GM21786 (cell line): Measurements from ENCODE around the gene MAMDC2.

Experiments
- ATAC-seq: cut with Tn5 transposase; IDR thresholded peaks from one replicate; pipeline ENCODE4 v1.9.1; 2021; ENCODE audit not compliant: unreplicated experiment

MAMDC2 gene

DNA sequence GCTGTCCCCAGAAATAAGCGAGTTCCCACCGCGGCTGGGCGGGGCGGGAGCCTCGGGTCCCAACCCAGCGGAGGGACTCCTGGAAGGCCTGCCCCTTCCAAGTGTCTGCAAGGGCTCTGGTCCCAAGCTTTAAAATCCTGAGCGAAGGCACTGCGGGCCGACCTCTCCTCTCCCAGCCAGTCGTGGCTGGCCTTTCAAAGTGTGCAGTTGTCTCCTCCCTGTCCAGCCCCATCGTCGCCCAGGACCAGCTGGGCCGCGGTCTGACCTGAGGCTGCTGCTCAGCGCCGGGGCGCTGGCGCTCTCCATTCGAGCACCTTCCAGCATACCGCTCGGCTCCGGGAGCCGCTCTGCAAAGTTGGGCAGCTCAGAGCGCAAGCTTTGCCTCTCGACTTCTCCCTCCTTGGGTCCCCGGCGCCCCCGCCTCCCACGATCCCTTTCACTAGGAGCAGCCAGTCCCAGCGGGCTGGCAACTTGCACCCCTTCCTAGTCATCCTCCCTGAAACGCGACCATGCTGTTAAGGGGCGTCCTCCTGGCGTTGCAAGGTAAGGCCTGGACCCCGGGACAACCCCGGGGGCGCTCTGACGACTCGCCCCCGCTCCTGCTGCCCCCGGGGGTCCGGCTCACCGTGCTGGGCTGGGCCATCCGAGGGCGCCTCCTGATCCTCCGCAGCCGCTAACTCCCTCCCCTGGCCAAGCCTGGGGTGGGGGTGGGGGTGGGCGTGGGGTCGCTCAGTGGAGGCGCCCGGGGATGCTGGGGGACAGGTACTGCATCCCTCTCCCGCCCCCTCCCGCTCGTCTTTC, at the start of gene MAMDC2:
Gene MAMDC2 (plus strand): TSS at position 160 of the 801 bp plus-strand sequence. CDS start 350 bp downstream, at position 510.
- no peak for ATAC-seq

- ATAC-seq, result no peak
Measured at GRCh38 chr9:69995846-69996245, 47.8 kb upstream of the MAMDC2 start.

DNA sequence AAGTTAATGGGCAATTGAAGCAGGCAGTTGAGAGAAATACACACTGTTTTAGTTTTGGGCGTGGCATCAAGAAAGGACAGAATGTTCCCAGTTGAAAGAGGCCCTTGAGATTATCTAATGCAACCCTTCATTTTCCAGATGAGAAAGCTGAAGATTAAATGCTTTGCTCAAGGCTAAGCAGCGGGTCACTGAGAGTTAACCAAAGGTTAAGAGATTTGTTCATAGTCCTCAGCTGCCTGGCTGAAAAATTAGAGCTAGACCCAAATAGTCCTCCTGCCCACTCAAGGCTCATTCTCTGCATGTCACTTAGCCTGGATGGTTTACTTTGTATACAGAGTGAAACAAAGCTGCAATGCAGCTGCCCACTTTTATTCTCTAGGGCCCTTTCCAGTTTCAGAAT, 46.7 kb upstream of the MAMDC2 start:
- no peak for ATAC-seq

GRCh38 chr9:69997524-69997923, 46.1 kb upstream of the MAMDC2 start:
- ATAC-seq, result no peak

DNA sequence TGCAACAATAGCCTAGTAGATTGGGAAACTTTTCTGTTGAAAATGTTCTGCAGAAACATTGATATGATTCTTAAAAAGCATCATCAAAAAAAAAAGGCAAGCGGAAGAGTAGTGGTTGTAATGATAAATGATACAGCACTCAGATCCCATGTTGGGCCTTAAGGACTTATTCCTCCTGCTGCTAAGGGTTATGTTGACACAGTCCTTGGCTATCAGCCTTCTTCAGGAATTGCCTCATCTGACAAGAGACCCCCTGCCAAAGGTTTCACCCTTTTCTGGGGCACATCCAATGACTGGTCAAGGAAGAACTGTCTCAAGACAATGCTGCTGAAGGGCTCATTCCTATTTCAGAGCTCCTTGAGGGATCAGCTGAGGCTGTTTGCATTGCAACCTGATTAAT, 44.3 kb upstream of the MAMDC2 start:
- ATAC-seq, result no peak

DNA sequence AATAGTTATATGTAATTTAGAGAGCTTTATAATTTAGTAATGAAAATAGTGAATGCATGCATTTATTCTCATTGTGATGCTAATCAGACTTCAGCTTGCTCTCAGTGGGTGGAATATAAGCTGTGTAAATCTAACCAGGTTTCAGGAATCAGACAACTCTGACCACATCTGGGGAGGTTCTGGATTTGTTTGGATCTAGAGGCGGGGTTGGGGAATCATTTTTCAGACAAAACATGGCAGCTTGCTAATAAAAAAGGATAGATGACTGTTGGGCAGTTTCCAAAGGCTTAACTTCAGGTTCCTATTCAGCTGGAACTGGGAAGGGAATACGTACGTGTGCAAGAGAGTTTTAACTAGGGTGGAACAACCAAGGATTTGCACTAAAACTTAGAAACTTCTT, 43.2 kb upstream of the MAMDC2 start:
- ATAC-seq, result no peak

GRCh38 chr9:70003901-70004714, 39.5 kb upstream of the MAMDC2 start:
- no peak for ATAC-seq

DNA sequence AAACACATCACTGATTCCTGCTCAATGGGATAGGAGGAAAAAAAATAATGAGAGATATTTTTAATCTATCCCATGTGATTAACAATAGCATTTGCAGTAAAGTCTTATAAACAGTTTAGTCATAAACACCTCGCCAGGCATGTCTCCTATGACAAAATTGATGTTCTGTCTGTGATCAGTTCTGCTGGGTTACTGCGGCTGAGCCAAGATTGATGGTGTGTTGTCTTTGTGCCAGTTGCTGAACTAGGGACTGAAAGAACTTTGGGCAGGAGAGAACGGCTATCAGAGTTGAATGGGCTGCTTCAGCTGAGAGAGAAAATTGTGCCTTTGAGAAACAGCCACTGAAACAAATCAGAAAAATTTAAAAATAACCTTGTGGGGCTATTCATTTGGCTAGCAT, 37.3 kb upstream of the MAMDC2 start:
- no peak for ATAC-seq

DNA sequence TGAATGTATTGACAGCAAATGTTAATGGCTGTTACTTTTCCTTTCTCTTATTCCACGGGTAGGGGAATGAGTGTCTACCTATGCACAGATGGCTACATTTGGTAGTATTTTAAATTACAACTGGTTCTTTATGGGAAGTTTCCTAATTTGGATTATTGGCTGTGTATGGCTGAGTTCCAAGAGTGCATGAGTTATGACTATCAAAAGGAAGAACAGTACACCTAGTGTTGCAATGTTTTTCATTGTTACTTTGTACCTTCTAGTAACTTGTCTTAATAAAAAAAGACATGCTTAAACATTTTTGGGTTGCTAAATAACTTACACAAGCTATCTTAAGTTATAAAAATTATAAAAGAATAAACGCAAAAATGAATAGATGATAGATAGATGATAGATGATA, 35.8 kb upstream of the MAMDC2 start:
- ATAC-seq, result no peak

- no peak for ATAC-seq
Measured at GRCh38 chr9:70010015-70010414, 33.6 kb upstream of the MAMDC2 start.

DNA sequence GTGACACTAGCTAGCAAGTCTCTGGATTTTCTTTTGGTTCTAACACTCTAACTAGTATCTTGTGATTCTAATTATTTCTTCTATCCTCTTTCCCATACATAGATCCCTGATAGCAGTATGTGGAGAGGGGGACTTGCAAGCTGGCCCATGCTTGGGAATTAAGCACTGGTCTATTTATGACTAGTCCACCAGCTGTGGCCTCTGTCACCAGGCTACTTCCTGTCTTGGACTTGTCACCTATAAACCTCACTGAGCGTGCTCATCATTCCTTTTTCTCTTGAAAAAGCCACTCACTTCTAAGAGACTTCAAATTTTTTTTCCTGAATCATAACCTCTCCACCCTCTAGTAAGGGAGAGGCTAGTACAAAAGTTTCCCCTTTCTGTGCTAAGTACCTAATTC, 32.3 kb upstream of the MAMDC2 start:
- ATAC-seq, result no peak

GRCh38 chr9:70012569-70012968, 31.1 kb upstream of the MAMDC2 start:
- ATAC-seq, result no peak

GRCh38 chr9:70013598-70014196, 30.0 kb upstream of the MAMDC2 start:
- ATAC-seq, result no peak

GRCh38 chr9:70015099-70015498, 28.5 kb upstream of the MAMDC2 start:
- ATAC-seq, result no peak

DNA sequence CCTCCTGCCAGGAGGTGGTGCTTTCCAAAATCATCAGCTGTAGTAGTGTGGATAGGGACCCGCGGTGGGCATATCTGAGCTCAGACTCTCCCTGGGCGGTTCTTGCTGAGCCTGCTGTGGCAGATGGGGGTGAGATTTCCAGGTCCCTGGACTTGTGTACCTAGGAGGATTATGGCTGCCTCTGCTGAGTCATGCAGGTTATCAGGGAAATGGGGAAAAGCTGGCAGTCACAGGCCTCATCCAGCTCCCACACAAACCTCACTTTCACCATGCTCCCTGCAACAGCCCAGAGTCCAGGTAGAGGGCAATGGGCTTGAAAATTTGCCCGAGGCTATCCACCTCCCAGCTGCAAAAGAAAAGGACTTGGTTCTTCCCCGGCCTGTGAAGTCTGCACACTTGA, 23.4 kb upstream of the MAMDC2 start:
- ATAC-seq, result no peak

- no peak for ATAC-seq
Measured at GRCh38 chr9:70020991-70021571, 22.6 kb upstream of the MAMDC2 start.

DNA sequence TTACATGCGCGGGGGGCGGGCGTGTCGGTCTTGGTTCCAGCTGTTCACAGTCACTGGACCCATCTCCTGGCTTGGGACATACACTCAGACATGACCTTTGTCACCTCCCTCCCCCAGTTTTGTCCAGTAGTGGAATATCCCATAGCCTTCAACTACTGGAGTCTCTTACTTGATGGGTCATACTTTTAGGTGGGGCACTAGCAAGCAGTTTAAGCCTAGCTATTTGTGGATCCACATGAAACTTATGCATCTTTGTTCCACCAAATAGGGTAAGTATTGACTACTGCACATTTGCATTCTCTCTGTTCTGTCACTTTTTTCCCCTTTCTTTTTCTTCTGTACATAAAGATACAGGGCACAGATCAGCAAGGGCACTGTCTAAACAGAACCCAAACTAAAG, 15.4 kb upstream of the MAMDC2 start:
- no peak for ATAC-seq

DNA sequence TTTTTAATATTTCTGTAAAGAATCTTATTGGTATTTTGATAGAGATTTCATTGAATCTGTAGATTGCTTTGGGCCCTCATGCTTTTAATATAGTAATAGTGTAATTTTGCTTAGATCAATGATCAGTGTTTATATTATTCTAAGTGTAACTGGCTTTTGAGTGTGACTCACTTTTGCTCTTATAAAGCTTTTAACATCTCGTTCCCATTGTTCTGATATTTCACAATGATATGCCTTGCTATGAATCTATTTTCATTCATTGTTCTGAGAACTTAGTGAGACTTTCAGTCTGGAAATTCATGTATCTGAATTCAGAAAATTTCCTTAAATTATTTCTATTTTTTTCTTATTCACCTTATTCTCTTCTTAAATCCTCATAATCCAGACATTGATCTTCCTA, 13.5 kb upstream of the MAMDC2 start:
- ATAC-seq, result no peak

DNA sequence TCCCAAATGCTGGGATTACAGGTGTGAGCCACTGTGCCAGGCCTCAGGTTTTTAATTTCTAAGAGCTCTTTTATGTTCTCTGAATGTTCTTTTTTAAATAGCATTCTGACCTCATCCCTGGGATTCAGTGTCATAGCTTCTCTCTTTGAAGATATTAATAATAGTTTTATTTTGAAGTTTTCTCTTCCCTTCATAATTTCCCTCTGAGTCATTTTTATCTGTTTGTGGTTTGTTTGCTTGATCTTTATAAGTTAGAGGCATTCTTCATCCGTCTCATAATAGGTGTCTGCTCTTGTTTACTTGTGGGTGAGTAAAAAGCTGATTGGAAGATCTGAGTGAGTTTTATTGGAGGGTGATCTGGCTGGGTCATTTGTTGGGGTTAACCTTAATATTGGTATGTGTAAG, 12.5 kb upstream of the MAMDC2 start:
- ATAC-seq, result no peak

DNA sequence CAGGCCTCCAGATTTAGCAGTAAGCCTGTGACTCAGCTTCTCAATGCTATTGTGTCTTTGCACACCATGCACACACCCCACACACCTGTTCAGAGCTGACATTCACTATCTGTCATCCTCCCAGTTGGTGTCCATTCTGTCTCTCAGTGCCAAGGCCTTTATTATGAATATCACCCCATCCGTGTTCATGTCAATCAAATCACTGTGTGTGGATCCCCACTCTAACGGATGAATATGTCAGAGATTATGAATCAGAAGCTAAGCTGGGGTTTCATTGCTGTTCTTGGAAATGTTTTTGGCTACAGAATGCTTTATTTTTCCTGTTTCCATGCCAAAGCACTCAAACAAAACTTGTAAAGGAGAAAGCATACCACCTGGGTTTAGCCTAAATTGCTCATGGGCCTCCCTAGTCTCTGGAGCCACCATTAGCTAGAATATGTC, 9.4 kb upstream of the MAMDC2 start:
- no peak for ATAC-seq

DNA sequence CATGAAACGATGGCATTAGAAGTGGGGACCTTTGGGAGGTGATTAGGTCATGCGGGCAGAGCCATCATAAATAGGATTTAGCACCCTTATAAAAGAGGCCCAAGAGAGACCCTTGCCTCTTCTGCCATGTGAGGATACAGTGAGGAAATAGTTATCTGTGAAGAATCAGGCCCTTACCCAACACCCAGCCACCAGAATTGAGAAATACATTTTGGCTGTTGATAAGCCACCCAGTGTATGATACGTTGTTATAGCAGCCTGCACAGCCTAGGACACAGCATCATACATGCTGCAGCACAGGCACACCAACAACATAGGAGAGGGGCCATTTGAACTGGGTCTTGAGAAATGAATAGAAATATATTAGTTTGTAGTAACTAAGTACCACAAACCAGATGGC, 8.0 kb upstream of the MAMDC2 start:
- no peak for ATAC-seq
